ENCODE results near the gene ERLIN1. TPM values are rescaled to one million over a fixed set of nuclear protein-coding genes. Genes with fewer than 3 reads are reported as not detected.

The ERLIN1 gene
- total RNA-seq, 2 experiments from 2014 or later, result 19.6 to 21.4 TPM

- Mint-ChIP-seq H3K36me3 (peaks cover 51% of the 10 kb centered on the region), H3K27me3 (no peaks in the 10 kb centered on the region), H3K27ac (no peak overlapping the region), H3K4me1 (peaks cover 63% of the 10 kb centered on the region), H3K9me3 (no peaks in the 10 kb centered on the region), H3K4me3 (peak overlapping the region; percentile 96)
- DNase-seq, result no peak
These were observed 1.4 kb downstream of the ERLIN1 start for GRCh38 chr10:100184426-100184825.

- Mint-ChIP-seq H3K27me3 (no peaks in the 10 kb centered on the region), H3K9me3 (no peaks in the 10 kb centered on the region), H3K4me1 (peaks cover 56% of the 10 kb centered on the region), H3K4me3 (peak overlapping the region; percentile 96), H3K27ac (no peak overlapping the region), H3K36me3 (peaks cover 50% of the 10 kb centered on the region)
- no peak for DNase-seq
These were observed 2.3 kb downstream of the ERLIN1 start for GRCh38 chr10:100183481-100183880.

- H3K9me3 Mint-ChIP-seq, result no peaks in the 10 kb centered on the region
- peaks cover 52% of the 10 kb centered on the region for H3K4me1 Mint-ChIP-seq
- DNase-seq, result no peak
- no peak overlapping the region for H3K4me3 Mint-ChIP-seq
- no peaks in the 10 kb centered on the region for H3K27me3 Mint-ChIP-seq
- no peak overlapping the region for H3K27ac Mint-ChIP-seq
- H3K36me3 Mint-ChIP-seq, result peaks cover 49% of the 10 kb centered on the region
These were observed 2.9 kb downstream of the ERLIN1 start for GRCh38 chr10:100182908-100183307.

DNA sequence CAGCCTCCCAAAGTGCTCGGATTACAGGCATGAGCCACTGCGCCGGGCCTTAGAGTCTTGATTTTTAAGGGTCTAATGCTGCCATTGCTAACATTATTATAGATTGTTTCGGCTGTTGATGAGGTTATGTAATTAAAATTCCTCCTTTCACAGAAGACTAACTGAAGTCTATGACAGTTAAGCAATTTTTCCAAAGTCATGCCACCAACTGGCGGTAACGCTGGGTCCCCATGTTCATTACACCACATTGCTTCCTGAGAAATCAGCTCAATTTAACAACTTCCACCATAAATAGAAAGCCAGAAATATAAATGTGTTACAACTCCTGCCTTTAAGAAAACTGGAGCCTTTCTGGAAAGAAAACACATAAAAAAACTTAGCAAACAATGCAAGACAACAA is 3.5 kb downstream of the ERLIN1 start:
- Mint-ChIP-seq H3K4me3 (peak overlapping the region; percentile 9), H3K9me3 (no peaks in the 10 kb centered on the region), H3K36me3 (peaks cover 48% of the 10 kb centered on the region), H3K27ac (no peak overlapping the region), H3K4me1 (peaks cover 47% of the 10 kb centered on the region), H3K27me3 (no peaks in the 10 kb centered on the region)
- DNase-seq, result no peak

DNA sequence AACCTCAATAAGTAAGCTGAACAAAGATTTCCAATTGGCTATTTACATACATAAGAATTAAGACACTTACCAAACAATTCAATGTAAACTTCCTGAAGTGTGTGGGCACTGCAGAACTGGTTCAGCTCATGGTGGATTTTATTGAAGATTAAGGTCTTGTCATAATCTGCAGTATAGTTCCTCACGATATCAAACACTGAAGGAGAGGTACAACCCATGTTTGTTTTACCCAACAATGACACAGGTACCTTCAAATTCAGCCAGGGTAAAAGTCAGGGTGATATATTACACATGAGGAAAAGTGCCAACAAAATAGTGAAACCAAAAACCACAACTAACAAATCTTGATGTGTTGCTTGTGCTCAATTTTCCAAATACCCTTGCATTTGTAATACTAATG is 10.0 kb downstream of the ERLIN1 start:
- peaks cover 58% of the 10 kb centered on the region for H3K36me3 Mint-ChIP-seq
- peaks cover 5% of the 10 kb centered on the region for H3K9me3 Mint-ChIP-seq
- DNase-seq, result no peak
- no peak overlapping the region for H3K27ac Mint-ChIP-seq
- H3K4me3 Mint-ChIP-seq, result no peak overlapping the region
- H3K4me1 Mint-ChIP-seq, result peaks cover 41% of the 10 kb centered on the region
- no peaks in the 10 kb centered on the region for H3K27me3 Mint-ChIP-seq

DNA sequence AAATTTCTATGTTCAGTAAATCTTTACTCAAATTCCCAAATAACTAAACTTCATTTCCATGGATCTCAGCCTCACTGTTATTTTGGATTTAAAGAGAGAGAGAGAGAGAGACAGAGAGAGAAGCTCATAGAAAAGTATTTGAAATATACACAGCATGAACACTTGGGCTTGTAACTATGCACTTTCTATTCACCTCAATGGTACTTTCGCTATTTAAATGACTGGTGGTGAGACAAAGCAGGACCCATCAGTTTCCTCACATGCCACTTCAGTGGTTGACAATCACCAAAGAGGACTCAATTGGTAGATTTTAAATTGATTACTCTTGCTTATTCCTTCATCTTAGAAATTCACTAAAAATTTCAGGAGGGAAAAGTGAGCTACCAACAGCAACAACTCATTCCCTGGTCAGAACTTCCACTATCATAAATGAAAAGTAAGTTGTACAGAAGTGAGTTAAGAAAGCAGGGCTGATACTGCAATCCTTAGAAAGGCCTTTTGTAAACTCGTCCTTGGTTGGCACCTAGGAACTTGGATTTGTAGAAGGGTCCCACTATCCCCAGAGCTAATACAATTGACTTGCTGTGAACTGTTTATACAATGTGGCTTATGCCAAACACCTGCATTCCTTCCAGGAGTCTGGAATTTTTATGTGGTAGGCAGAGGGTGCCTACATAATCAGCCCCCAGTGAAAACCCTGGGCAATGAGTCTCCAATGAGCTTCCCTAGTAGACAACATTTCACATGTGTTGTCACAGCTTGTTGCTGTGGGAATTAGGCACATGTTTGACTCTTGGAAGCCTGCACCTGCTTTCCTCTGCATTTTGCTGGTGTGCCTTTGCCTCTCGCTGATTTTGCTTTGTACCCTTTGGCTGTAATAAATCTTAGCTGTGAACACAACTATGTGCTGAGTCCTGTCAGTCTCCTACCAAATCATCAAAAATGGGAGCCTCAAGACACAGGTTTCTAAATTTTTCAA is 10.8 kb downstream of the ERLIN1 start:
- peak overlapping the region; percentile 81 for H3K27ac Mint-ChIP-seq
- H3K9me3 Mint-ChIP-seq, result peaks cover 5% of the 10 kb centered on the region
- peaks cover 36% of the 10 kb centered on the region for H3K4me1 Mint-ChIP-seq
- DNase-seq, result no peak
- no peaks in the 10 kb centered on the region for H3K27me3 Mint-ChIP-seq
- H3K4me3 Mint-ChIP-seq, result peak overlapping the region; percentile 29
- peaks cover 61% of the 10 kb centered on the region for H3K36me3 Mint-ChIP-seq

- Mint-ChIP-seq H3K36me3 (peaks cover 64% of the 10 kb centered on the region), H3K4me1 (peaks cover 49% of the 10 kb centered on the region), H3K27me3 (no peaks in the 10 kb centered on the region), H3K4me3 (no peak overlapping the region), H3K9me3 (peaks cover 5% of the 10 kb centered on the region), H3K27ac (no peak overlapping the region)
- DNase-seq, result no peak
These were observed 12.8 kb downstream of the ERLIN1 start for GRCh38 chr10:100173035-100173434.

DNA sequence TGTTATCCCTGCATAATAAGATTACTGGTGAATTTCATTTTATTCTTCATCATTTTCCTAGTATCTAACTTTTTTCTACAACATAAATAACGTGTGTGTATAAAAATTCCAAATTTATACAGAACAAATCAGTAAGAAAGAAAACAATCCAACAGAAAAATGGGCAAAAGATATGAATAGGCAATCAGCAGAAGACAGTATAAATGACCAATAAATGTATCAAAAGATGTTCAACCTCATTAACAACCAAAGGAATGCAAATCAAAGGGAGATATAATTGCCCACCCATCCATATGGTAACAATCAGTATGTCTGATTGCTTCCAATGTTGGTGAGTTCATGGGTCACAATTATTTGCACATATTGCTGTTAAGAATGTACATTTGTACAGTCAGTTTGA is 13.5 kb downstream of the ERLIN1 start:
- Mint-ChIP-seq H3K4me3 (no peak overlapping the region), H3K36me3 (peaks cover 62% of the 10 kb centered on the region), H3K27me3 (no peaks in the 10 kb centered on the region), H3K4me1 (peaks cover 55% of the 10 kb centered on the region), H3K27ac (no peak overlapping the region), H3K9me3 (peaks cover 5% of the 10 kb centered on the region)
- no peak for DNase-seq

- DNase-seq, result no peak
- Mint-ChIP-seq H3K4me3 (no peak overlapping the region), H3K9me3 (peaks cover 5% of the 10 kb centered on the region), H3K27ac (peak overlapping the region; percentile 79), H3K36me3 (peaks cover 47% of the 10 kb centered on the region), H3K27me3 (no peaks in the 10 kb centered on the region), H3K4me1 (peaks cover 45% of the 10 kb centered on the region)
These were observed 17.6 kb downstream of the ERLIN1 start for GRCh38 chr10:100168313-100168643.

GRCh38 chr10:100167553-100168312 is 18.1 kb downstream of the ERLIN1 start:
- Mint-ChIP-seq H3K4me3 (peak overlapping the region; percentile 12), H3K9me3 (peaks cover 2% of the 10 kb centered on the region), H3K27me3 (no peaks in the 10 kb centered on the region), H3K36me3 (peaks cover 45% of the 10 kb centered on the region), H3K4me1 (peaks cover 43% of the 10 kb centered on the region), H3K27ac (peak overlapping the region; percentile 79)
- DNase-seq, result no peak

GRCh38 chr10:100163704-100164621 is 21.9 kb downstream of the ERLIN1 start:
- Mint-ChIP-seq H3K36me3 (peaks cover 46% of the 10 kb centered on the region), H3K27me3 (no peaks in the 10 kb centered on the region), H3K4me3 (no peak overlapping the region), H3K27ac (no peak overlapping the region), H3K9me3 (no peaks in the 10 kb centered on the region), H3K4me1 (peaks cover 39% of the 10 kb centered on the region)
- no peak for DNase-seq

- Mint-ChIP-seq H3K27me3 (no peaks in the 10 kb centered on the region), H3K4me3 (no peak overlapping the region), H3K4me1 (peaks cover 37% of the 10 kb centered on the region), H3K36me3 (peaks cover 54% of the 10 kb centered on the region), H3K9me3 (no peaks in the 10 kb centered on the region), H3K27ac (no peak overlapping the region)
- DNase-seq, result no peak
These were observed 23.1 kb downstream of the ERLIN1 start for GRCh38 chr10:100162696-100163095.

GRCh38 chr10:100158044-100158805 is 27.6 kb downstream of the ERLIN1 start:
- Mint-ChIP-seq H3K9me3 (no peaks in the 10 kb centered on the region), H3K27ac (no peak overlapping the region)

GRCh38 chr10:100157156-100157555 is 28.7 kb downstream of the ERLIN1 start:
- H3K36me3 Mint-ChIP-seq, result peaks cover 67% of the 10 kb centered on the region
- DNase-seq, result no peak
- H3K27ac Mint-ChIP-seq, result peak overlapping the region; percentile 28
- no peaks in the 10 kb centered on the region for H3K27me3 Mint-ChIP-seq
- peaks cover 26% of the 10 kb centered on the region for H3K4me1 Mint-ChIP-seq
- H3K9me3 Mint-ChIP-seq, result no peaks in the 10 kb centered on the region
- no peak overlapping the region for H3K4me3 Mint-ChIP-seq

More at GRCh38 chr10:100158044-100158805, 27.6 kb downstream of the ERLIN1 start:
- Mint-ChIP-seq H3K4me3 (no peak overlapping the region), H3K4me1 (peaks cover 27% of the 10 kb centered on the region), H3K27me3 (no peaks in the 10 kb centered on the region), H3K36me3 (peaks cover 69% of the 10 kb centered on the region)
- DNase-seq, result no peak

All from activated naive CD8-positive, alpha-beta T cell treated with anti-CD3 and anti-CD28 coated beads for 36 hours (primary cell).